ELR (cell line): ENCODE measurements around the gene FN1.

ENCODE experiments used
- DNase-seq: peaks from one replicate; pipeline ENCODE4 v3.0.0-alpha.2; 2015; ENCODE audit warnings: low read depth

Gene FN1

GRCh38 chr2:215407061-215407460 is 28.8 kb downstream of the FN1 start:
- no peak for DNase-seq

GRCh38 chr2:215405722-215406581 is 29.9 kb downstream of the FN1 start:
- DNase-seq: no peak

GRCh38 chr2:215404348-215405012 is 31.4 kb downstream of the FN1 start:
- DNase-seq: no peak

GRCh38 chr2:215403441-215404347 is 32.2 kb downstream of the FN1 start:
- no peak for DNase-seq

GRCh38 chr2:215401896-215402379 is 33.9 kb downstream of the FN1 start:
- peak; percentile 87 for DNase-seq

- no peak for DNase-seq
Measured at GRCh38 chr2:215399067-215399716, 36.7 kb downstream of the FN1 start.

GRCh38 chr2:215397632-215398341 is 38.1 kb downstream of the FN1 start:
- no peak for DNase-seq

- peak; percentile 57 for DNase-seq
Measured at GRCh38 chr2:215396595-215397313, 39.1 kb downstream of the FN1 start.

GRCh38 chr2:215395687-215396460 is 40.0 kb downstream of the FN1 start:
- DNase-seq: no peak

GRCh38 chr2:215394102-215394805 is 41.6 kb downstream of the FN1 start:
- no peak for DNase-seq

GRCh38 chr2:215392687-215393270 is 43.1 kb downstream of the FN1 start:
- no peak for DNase-seq

- no peak for DNase-seq
Measured at GRCh38 chr2:215392164-215392563, 43.7 kb downstream of the FN1 start.

GRCh38 chr2:215391531-215391930 is 44.3 kb downstream of the FN1 start:
- peak; percentile 15 for DNase-seq

- DNase-seq: no peak
Measured at GRCh38 chr2:215390550-215390913, 45.3 kb downstream of the FN1 start.

- DNase-seq: no peak
Measured at GRCh38 chr2:215388002-215388728, 47.7 kb downstream of the FN1 start.

GRCh38 chr2:215386566-215386965 is 49.3 kb downstream of the FN1 start:
- DNase-seq: no peak

GRCh38 chr2:215384710-215385109 is 51.2 kb downstream of the FN1 start:
- no peak for DNase-seq
